Measurements from ENCODE around the gene CSNK1E.

CSNK1E gene

GRCh38 chr22:38249301-38249700, 67.9 kb downstream of the CSNK1E start:
- no peak for DNase-seq

- DNase-seq, result no peak
Measured at GRCh38 chr22:38248280-38248679, 69.0 kb downstream of the CSNK1E start.

- no peak for DNase-seq
Measured at GRCh38 chr22:38247713-38248112, 69.5 kb downstream of the CSNK1E start.

GRCh38 chr22:38246692-38247091, 70.5 kb downstream of the CSNK1E start:
- no peak for DNase-seq

GRCh38 chr22:38246046-38246658, 71.1 kb downstream of the CSNK1E start:
- no peak for DNase-seq

DNA sequence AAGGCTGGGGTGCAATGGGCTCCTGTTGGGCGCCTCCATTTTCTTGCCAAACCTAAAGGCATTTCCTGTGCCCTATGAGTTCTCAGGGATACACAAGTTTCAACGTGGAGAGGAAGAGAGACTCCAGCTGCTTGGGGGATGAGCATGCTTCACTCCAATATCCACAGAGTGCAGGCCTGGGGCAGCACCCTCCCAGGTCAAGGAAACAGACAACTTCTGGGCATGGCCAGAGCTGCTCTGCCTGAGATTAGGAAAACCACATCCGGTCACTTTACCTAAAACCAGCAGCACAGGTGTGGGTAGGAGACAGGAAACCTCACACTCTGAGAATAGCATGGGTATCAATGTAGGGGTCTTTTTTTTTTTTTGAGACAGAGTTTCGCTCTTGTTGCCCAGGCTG, 73.1 kb downstream of the CSNK1E start:
- DNase-seq, result no peak

DNA sequence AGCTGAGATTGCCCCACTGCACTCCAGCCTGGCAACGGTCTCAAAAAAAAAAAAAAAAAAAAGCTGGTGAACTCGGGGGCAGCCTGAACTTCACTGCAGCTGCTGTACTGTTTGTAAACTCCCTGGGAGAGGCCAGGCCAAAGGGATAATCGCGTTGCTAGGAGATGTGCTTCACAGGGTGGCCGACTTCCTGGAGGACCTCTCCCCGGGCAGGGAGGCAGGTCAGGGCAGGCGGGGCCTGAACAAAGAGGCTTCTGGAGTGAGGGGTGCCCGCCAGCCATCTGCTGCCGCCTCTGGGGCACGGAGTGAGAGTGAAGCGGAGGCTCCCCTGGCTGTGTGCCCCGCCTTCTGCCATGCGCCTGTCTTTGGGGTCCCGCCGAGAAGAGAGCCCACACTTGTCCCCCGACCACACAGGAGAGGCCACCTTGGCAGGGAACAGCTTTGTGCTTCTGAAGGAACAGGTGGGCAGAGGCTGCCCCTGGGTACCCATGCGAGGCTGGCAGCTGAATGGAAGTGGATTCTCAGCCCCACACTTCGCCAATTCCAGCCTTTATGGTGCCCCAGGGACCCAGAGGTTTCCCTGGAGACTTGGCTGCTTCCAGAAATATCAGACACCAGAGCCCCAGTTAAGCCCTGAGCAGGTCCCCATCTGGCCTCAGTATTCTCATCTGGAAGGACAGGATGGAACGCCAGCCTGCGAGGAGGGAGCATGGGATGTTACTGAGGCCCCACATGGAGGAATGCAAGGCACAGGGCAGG, 74.0 kb downstream of the CSNK1E start:
- no peak for DNase-seq

GRCh38 chr22:38240734-38241252, 76.4 kb downstream of the CSNK1E start:
- DNase-seq, result no peak

Measured in hematopoietic multipotent progenitor cell treated with erythropoietin and hydrocortisone succinate and interleukin-3 and kit ligand, for 8 days (in vitro differentiated cells).